HG03045 (cell line): Measurements from ENCODE around the gene MYO1A.
"Not testable (repeated sequence)": the region's sequence is repeated elsewhere in the genome, so short reads cannot be mapped to it uniquely, and the experiment has no call there.

Source experiments
- ATAC-seq: cut with Tn5 transposase; IDR thresholded peaks from one replicate; pipeline ENCODE4 v1.9.1; 2021; ENCODE audit warnings: mild to moderate bottlenecking, moderate library complexity; ENCODE audit not compliant: unreplicated experiment

The MYO1A gene

GRCh38 chr12:56996793-56997545 lies 53.0 kb downstream of the MYO1A start:
- ATAC-seq = no peak

- no peak for ATAC-seq
Observed at GRCh38 chr12:56995930-56996496, 53.9 kb downstream of the MYO1A start.

DNA sequence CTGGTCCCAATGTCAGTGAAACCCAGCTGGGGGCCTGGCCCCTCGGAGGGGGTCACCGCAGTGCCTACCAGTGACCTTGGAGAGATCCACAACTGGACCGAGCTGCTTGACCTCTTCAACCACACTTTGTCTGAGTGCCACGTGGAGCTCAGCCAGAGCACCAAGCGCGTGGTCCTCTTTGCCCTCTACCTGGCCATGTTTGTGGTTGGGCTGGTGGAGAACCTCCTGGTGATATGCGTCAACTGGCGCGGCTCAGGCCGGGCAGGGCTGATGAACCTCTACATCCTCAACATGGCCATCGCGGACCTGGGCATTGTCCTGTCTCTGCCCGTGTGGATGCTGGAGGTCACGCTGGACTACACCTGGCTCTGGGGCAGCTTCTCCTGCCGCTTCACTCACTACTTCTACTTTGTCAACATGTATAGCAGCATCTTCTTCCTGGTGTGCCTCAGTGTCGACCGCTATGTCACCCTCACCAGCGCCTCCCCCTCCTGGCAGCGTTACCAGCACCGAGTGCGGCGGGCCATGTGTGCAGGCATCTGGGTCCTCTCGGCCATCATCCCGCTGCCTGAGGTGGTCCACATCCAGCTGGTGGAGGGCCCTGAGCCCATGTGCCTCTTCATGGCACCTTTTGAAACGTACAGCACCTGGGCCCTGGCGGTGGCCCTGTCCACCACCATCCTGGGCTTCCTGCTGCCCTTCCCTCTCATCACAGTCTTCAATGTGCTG lies 54.6 kb downstream of the MYO1A start:
- ATAC-seq = no peak

- ATAC-seq = no peak
Observed at GRCh38 chr12:56994231-56994746, 55.6 kb downstream of the MYO1A start.

- ATAC-seq = no peak
Observed at GRCh38 chr12:56993346-56993745, 56.6 kb downstream of the MYO1A start.

- ATAC-seq = no peak
Observed at GRCh38 chr12:56991319-56992246, 58.3 kb downstream of the MYO1A start.

GRCh38 chr12:56990648-56991318 lies 59.1 kb downstream of the MYO1A start:
- ATAC-seq = no peak

DNA sequence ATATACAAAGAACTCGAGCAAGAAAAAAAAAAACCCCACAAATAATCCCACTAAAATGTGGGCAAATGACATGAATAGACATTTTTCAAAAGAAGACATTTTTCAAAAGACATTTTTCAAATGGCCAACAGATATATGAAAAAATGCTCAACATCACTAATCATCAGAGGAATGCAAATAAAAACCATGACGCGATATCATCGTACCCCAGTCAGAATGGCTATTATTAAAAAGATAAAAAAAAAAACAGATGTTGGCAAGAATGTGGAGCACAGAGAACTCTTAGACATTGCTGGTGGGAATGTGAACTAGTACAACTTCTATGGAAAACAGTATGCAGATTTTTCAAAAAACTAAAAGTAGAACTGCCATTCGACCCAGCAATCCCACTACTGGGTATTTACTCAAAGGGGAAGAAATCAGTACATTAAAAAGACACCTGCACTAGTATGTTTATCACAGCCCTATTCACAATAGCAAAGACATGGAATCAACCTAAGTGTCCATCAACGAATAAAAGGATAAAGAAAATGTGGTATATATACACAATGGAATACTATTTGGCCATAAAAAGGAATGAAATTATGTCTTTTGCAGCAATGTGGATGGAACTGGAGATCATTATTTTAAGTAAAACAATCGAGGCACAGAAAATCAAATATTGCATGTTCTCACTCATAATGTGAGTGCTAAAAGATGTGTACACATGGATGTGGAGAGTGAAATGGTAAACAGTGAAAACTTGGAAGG lies 59.9 kb downstream of the MYO1A start:
- ATAC-seq = no peak

- ATAC-seq = no peak
Observed at GRCh38 chr12:56988207-56988739, 61.7 kb downstream of the MYO1A start.

DNA sequence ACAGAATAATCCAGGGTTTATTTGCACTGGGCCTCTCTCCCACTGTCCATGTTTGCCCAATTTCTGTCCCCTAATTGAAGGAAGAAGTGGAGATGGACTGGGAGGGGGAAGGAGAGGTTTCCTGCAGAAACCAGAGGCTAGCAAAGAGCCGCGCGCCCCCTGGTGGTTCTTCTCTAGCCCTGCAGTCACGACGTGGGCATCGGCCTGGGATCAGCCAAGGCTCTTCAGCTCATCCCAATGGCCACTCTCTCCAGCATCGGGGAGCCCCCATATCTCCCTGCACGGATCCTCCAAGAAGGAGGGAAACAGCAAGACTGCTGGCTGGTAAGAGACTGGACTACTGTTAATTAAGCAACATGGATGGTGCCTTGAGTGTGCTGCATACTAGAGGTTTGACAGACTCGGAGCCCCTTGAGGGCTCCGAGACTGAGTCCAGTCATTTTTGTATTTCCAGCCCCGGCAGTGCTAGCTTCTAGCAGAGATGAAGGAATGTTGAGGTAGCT lies 62.3 kb downstream of the MYO1A start:
- ATAC-seq = no peak

DNA sequence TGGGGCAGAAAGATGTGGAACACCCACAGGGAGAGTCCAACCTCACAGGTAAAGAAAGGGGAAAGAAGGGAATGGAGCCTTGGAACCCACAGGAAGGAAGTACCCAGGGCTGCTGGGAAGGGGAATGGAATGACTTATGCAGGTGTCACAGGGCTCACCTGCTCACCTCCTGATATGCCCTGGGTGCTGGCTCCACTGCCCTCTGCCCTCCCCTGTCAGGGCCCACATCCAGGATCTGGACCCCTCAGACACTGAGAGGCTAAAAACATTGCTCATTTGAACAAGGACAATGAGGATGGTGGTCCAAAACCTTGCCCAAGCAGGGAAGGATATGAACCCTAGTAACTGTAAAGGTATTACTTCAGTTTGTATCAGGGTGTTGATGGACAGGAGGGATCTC lies 62.9 kb downstream of the MYO1A start:
- no peak for ATAC-seq

DNA sequence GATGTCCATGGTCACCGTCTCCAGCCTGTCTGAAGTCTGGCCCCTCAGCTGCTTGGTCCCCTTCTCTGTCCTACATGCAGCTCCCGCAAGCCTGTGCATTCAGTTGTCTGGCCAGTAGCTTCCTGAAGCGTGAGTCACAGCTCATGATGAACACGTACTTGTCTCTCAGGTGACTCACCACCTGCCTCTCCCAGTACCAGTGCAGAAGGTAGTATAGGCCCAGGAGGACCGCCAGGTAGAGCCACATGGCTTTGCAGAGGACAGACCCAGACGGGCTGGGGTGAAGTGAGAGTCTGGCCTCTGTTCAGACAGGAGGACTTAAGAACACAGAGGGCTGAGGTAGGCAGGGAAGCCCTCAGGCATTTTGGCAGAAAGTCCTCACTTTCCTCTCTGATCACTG lies 64.2 kb downstream of the MYO1A start:
- ATAC-seq = not testable (repeated sequence)

DNA sequence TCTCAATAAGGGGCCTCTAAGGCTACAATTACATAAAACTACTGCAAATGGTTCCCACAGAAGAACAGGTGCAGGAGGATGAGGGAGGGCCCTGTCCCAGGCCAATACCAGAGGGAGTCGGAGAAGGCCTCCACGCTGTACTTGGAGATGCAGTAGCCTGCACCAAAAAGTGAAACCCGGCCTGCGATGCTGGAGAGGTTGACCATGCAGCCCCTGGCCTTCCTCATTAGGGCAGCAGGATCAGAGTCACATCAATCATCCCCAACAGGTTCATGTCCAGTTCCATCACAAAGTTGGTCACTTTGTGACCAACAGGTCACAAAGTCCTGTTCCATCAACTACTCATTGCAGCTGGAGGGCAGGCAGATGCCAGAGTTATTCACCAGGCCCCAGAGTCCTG lies 66.5 kb downstream of the MYO1A start:
- no peak for ATAC-seq

- ATAC-seq = not testable (repeated sequence)
Observed at GRCh38 chr12:56982578-56983236, 67.2 kb downstream of the MYO1A start.

- no peak for ATAC-seq
Observed at GRCh38 chr12:56980941-56981530, 68.9 kb downstream of the MYO1A start.

- ATAC-seq = no peak
Observed at GRCh38 chr12:56980268-56980667, 69.7 kb downstream of the MYO1A start.

DNA sequence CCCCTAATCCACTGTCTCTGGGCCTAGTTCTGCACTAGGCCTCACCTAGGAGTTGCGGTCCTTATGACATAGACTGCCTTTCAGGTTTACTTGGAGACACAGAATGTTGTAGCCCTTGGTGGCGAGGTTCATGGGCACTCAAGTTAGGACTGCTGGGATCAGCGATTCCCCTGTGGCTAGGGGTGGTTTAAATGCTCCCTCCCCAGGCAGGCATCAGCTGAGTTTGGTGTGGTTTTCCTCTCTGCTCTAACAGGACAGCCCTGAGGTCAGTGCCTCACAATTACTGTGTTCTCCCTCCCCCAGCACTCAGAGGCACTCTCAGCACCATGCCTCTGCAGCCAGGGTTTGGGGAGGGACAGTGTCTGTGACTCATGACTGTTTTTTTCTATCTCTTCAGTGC lies 70.3 kb downstream of the MYO1A start:
- no peak for ATAC-seq
